GM18502 (cell line): ENCODE measurements around the gene CACNA2D4.
"Not testable (repeated sequence)": the region's sequence is repeated elsewhere in the genome, so short reads cannot be mapped to it uniquely, and the experiment has no call there.

Experiments used
- ATAC-seq: cut with Tn5 transposase; IDR thresholded peaks from one replicate; pipeline ENCODE4 v1.9.1; 2021; ENCODE audit warnings: mild to moderate bottlenecking; ENCODE audit not compliant: unreplicated experiment, poor library complexity

CACNA2D4 gene, protein sequence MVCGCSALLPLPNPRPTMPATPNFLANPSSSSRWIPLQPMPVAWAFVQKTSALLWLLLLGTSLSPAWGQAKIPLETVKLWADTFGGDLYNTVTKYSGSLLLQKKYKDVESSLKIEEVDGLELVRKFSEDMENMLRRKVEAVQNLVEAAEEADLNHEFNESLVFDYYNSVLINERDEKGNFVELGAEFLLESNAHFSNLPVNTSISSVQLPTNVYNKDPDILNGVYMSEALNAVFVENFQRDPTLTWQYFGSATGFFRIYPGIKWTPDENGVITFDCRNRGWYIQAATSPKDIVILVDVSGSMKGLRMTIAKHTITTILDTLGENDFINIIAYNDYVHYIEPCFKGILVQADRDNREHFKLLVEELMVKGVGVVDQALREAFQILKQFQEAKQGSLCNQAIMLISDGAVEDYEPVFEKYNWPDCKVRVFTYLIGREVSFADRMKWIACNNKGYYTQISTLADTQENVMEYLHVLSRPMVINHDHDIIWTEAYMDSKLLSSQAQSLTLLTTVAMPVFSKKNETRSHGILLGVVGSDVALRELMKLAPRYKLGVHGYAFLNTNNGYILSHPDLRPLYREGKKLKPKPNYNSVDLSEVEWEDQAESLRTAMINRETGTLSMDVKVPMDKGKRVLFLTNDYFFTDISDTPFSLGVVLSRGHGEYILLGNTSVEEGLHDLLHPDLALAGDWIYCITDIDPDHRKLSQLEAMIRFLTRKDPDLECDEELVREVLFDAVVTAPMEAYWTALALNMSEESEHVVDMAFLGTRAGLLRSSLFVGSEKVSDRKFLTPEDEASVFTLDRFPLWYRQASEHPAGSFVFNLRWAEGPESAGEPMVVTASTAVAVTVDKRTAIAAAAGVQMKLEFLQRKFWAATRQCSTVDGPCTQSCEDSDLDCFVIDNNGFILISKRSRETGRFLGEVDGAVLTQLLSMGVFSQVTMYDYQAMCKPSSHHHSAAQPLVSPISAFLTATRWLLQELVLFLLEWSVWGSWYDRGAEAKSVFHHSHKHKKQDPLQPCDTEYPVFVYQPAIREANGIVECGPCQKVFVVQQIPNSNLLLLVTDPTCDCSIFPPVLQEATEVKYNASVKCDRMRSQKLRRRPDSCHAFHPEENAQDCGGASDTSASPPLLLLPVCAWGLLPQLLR

DNA sequence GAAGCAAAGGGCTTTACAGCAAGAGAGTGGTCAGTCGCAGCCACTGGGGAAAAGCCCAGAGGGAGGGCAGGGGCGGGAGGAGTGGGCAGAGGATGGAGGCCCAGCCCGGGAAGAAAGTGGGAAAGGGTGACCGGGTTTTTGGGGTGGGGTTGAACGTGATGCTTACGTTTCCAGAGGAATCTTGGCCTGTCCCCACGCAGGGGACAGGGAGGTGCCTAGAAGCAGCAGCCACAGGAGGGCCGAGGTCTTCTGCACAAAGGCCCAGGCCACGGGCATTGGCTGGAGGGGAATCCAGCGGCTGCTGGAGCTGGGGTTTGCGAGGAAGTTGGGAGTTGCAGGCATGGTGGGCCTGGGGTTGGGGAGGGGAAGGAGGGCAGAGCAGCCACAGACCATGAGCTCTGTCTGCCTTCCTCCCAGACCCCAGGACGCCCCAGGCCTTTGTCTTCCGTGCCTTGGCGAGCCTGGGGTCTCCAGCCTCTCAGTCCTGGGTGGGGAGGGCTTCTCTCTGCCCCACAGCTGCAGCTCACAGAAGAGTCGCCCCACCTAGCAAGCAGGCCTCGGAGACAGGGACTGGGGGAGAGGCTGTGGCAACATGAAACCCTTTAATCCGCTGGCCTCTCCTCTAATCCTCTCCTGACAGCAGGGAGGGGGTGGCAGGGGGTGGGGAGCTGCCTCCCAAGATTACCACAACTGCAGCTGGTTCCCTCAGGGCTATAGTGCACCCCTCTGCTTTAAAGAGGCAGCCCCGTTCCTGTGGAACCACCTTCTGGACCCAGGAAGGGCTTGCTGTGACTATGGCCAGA, at the start of gene CACNA2D4:
CACNA2D4 (minus strand) TSS at position 572 of the 803 bp plus-strand sequence; CDS start at position 393, 179 bp downstream.
- no peak for ATAC-seq

DNA sequence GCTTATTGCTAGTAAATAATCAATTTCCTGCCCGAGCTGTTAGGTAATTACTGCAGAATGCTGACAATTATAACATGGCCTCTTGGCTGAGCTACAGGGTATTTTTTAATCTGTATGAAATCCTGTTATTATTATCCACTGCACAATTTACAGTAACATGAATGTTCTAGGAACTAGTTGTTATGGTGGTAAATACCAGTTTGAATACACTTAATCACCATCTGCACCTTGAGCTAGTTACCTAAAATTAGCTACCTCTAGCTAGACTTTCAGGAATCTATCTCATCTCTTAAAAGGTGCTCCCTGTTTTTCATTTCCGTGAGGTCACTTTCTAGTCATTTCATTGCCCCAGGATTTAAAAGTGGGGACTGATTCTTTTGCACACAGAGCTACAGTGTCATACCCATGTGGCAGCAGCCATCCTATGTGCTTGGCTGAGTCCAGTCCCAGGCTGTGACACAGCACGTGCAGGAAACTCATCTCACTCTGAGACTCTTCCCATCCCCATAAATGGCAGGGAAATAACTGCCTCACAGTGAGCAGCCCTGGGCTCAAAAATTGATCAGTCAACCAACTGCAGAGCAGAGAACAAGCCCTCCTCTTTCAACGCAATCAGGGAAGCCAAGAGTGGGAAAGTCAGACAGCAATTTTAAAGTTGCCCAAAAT, 48.2 kb upstream of the CACNA2D4 start:
- no peak for ATAC-seq

DNA sequence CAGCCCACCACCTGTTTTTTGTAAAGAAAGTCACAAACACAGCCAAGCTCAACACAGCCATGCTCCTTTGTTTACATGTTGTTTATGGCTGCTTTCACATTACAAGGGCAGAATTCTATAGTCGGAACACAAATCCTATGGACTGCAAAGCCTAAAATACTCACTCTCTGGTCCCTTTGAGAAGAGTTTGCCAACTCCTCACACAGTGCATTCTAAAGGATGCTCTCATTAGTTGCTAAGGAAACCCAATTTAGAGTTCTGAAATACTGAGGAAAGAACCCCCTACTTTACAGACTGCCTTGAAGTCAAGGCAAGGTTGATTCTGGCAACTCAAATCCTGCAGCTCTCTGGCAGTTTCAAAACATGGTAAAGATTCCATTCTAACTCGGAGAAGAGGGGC, 47.5 kb upstream of the CACNA2D4 start:
- ATAC-seq, result no peak

DNA sequence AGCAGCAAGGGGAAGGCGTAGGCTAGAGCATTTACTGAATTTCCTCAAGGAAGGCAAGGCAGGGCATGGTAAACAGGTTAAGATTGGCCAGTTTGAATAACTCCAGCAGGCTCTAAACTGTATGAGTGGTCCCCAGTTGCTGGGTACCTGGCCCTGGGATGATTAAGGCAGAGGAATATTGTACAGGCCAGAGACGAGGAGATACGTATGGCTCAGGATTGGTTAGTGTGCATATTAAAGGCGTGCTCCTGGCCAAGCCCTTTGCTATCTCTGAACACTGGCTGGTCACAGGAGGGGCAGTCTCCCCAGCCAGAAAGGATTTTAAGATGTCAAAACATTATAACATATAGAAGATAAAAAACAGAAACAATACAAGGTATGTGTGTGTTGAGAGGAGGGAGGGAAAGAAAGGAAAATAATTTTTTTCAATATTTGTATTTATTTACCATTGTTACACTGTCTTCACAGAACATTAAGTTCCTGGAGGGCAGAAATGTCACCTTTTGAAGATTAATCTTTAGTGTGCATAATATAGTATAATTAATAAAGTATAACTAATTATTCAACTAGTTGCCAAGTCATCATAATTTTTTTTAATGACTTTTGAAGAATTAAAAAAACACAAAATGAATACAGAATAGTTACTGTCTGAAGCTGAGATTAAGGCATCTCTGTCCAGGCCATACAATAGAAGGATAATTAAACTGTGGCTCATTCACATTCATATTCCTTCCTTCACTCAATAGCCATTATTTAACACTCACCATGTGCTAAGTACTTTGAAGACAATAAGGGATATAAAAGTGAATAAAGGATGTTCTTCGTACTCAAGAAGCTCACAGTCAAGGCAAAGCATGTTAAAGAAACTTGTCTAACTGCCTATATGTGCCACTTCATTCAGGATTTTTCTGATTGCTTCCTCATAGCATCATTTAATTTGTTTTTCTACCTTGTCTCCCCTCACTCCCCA, 43.9 kb upstream of the CACNA2D4 start:
- no peak for ATAC-seq

DNA sequence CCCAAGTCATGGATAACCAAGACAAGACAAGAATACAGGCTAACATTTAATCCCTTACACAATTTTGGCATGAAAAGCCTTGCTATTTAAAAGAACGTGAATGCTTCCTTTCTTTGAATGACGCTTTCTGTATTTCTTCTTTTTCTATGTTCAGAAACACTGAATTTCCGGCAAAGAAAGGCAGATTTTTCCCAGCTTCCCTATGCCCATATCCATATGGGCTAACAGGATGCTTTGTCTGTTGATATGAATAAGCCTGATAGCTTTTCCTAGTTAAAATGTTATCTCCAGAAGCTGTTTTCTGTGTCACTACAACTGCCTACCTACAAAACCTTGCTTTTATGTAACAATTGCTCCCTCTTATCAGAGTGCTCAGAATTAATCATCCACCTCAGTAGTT, 38.3 kb upstream of the CACNA2D4 start:
- ATAC-seq, result no peak

DNA sequence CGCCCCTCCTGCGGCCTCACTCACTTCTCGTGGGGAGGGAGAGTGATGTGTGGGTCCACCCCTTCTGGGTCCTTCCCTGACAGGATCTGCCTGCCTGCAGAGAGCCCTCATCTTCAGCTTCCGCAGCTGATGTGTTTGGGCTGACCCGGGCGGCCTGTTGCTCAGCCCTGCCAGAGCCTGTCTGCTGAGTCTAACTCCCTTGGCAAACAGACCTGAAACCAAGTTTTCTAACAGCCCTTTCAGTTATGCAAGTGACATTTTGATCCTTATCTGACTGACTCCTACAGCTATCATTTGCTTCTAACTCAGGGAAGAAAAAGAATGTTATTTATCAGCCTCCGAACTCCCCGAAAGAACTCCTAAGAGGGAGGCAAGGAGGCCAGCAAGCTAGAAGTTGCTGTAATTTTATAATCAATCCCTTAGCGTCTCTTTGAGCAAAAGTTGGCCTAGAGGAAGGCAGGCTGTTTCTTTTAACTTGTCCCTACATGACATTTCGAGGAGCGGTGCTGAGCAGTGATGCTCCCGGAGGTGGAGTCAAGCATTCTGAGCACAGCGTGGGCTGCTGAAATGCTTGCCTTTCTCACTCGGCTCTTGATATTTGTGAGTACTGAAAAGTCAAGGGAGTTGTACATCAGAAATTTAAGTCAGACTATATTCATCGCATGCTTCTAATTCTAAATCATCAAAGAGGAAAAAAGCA, 31.5 kb upstream of the CACNA2D4 start:
- no peak for ATAC-seq

DNA sequence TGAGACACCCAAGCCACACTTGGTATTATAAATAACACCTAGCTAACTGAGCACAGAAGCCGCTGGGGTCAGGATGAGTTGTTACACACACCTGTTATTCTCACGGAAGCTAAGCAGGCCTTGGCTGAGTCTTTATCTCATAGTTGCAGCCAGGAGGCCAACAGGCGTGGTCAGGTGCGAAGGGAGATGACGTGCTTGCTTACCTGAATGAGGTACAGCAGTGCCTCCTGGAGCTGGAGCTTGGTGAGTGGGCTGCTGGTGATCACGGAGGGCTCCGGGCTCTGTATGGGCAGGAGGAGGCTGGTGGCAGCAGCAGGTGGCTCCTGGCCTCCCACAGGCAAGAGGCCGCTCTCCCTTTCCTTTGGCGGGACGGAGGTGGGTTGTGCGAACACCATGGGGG, 30.4 kb upstream of the CACNA2D4 start:
- no peak for ATAC-seq

DNA sequence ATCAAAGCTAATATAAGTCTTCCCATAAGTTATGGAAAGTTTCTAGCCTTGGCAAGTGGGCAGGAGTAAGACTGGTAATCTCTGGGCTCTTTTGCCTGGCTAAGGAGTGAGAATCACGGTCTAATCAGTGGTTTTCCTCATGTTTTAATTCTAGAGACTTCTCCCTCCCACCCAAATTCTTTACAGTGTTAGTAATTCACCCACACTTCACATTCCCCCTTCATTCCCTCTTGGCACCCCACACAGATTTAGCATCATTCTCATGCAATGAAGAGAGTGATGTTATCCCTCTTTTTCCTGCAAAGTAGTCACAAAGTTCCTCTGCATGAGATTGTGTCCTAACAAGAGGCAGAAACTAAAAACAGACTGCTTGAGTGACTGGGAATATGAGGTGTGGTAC, 28.6 kb upstream of the CACNA2D4 start:
- no peak for ATAC-seq

DNA sequence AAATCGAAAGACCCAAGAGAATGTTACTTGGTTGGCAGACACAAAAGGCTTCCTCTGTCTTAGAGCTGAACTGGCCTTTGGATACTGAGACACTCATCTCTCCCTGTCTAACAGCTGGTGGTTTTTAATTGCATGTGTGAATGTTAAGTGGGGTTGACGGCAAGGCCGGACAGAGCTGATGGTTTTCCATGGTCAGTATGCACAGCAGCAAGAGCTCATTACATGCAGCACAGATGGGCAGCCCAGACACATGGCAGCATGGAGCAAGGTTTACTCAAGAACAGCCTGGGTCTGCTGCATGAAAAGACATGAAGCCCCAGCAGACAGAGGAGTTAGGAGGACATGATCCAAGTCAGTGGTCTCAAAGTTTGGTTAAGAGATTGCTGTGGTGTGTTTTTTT, 27.8 kb upstream of the CACNA2D4 start:
- no peak for ATAC-seq

DNA sequence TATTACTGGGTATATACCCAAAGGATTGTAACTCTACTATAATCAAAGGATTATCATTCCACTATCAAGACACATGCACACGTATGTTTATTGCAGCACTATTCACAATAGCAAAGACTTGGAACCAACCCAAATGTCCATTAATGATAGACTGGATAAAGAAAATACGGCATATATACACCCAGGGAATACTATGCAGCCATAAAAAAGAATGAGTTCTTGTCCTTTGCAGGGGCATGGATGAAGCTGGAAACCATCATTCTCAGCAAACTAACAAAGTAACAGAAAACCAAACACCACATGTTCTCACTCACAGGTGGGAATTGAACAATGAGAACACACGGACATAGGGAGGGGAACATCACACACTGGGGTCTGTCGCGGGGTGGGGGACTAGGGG, 27.1 kb upstream of the CACNA2D4 start:
- not testable (repeated sequence) for ATAC-seq

DNA sequence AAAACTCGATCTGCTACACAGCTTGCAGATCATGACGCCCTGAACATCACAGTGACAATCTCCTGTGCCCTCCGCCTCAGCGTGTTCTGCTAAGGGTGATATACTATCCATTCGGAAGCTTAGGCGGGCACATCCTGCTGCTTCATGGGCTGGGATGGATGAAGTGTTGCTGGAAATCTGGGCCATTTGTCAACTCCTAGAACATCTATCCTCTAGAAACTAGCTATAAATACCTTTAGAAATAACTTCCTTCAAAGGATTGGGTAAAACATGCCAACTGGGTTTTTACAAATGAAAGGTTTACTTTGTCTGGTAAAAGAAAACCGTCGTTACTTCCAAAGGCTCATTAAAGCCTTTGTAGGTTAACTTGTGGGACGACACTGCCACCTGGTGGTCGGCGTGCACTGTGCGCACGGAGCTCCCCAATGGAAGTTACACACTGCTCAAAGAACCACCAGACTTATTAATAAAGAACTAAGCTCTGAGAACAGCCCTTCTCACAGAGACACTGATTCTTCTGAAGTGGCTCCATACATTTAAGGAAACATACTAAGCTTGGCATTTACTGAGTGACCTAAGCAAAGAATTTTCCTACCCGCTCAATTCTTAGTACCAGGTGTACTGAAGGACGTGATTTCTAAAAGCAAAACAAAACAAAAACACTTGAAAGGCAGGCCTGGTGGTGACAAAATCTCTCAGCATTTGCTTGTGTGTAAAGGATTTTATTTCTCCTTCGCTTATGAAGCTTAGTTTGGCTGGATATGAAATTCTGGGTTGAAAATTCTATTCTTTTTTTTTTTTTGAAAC, 21.6 kb upstream of the CACNA2D4 start:
- no peak for ATAC-seq

DNA sequence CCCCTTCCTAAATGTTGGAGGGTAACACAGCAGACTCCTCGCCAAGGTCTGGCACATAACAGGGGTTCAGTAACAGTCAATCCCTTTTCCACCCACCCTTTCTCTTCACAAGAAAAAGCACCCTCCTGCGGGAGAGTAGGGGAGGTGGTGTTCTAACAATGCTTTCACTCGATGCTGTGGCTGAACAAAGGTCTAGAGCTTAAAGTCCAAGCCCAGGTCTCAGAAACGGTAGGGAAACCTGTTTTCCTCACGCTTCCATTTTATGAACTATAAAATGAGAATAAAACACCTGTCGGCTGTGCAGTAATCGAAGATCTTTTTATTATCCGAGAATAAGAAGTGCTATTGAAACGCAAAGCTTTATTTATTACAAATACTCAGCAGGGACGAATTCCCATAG, 20.9 kb upstream of the CACNA2D4 start:
- ATAC-seq, result no peak

DNA sequence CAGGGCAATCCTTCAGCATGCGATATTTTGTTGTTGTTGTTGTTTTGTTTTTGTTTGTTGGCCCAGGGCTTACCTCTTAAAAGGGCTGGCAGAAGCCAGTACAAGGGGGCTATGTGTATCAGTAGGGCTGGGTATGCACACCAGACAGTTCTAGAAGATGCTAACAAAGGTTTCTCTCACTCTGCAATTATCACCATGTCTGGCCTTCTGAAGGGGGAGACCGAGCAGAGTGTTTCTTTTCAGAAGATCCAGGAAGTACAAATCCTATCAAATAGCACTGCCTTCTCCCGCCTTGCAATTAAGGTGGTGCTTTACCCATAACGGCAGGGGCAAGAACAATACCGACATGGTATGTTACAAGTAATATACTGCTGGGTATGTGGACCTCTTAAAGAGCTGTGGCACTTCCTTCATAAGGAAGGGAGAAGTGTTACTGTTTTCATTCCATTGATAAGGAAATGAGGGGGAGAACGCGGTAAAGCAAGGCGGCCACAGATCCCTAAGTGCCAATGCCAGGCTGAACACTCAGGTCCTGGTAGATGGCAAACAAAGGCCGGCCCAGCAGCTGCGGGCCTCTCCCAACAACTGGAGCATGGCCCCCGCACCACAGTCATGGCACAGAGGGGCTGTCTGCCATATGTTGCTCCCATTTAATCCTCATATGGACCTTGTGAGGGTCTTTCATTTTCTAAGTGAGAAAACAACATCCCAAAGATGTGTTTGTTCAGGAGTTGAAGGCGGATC, 19.2 kb upstream of the CACNA2D4 start:
- ATAC-seq, result no peak

DNA sequence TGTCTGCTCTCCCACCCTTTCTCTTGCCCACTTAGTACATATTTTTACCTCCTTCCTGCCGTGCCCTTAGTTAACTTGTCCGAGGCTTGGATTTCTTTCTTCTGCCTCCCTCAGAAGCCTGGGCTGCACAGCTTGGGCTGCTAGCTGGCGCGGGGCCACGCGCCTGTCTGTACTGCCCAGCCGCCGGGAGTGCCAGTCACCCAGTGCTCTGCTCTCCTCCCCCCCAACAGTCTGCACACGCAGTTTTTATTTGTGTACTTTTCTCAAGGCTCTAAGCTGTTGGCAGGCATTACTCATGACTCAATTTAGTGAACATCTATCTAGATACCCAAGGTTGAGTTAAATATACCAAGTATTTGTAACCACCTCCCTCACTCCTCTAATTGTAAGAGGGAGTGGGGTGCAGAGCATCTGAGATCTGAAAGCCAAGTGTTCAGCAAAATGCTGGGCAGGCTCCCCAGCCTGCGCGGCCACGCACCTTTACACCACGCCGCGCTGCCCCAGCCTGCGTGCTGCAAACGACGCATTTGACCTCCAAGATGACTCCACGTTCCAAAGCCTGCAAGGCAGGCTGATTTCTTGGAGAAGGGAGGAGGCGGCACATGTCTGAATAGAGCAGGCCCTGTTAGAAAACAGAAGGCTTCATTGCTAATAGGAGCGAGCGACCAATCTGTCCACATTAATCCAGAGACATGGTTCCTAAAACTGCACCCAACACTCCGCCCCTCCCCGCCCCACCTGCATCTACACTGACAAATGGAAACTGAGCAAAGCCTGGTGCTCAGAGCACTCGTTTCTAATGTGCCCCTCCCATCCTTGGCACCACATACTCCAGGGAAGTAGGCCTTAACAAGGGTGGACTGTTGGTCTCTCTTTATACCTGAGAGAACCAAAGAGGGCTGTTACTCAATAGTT, 18.2 kb upstream of the CACNA2D4 start:
- no peak for ATAC-seq

DNA sequence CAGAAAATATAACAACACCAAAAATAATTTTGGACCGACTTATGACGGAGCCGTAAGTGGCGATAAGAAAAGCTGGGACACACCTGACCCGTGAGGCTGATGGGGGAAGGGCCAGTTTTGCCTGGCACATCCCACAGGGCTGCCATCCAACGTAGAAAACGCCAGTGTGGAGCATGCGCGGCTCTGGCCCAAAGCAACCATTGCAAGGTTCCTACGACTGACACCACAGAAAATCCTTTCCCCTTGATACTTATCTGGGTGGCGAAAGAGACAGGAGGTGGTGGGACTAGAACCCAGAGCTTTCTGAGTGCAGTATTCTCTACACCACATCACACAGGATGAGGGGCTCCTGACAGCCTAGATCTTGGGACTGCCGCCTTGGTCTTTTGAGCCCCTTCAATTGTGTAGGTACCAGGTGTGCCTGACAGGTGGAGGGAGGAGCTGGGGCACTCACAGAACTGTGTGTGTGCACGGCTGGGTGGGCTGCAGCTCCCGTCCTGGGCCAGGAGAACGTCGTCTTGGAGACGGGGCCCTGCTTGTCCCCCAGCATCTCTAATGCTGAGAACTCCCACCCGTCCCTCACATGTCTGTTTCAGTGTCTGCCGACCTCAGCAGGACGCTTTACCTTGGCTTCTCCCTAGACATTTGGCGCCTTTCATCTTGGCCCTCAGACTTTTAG, 17.4 kb upstream of the CACNA2D4 start:
- no peak for ATAC-seq
